ENCODE data around the gene UVSSA. TPM values are rescaled to one million over a fixed set of nuclear protein-coding genes. Genes with fewer than 3 reads are reported as not detected.

Gene UVSSA
- polyA plus RNA-seq, 1 donor from 2014 or later, result 13.3 TPM

GRCh38 chr4:1380368-1381151, 33.6 kb downstream of the UVSSA start:
- TF ChIP-seq CTCF (IDR thresholded peaks at IDR 0.05; ENCODE audit: poor library complexity, severe bottlenecking) (no peak), RAD21 (conservative IDR thresholded peaks at IDR 0.05) (no peak), EZH2 (IDR thresholded peaks at IDR 0.05; ENCODE audit: borderline replicate concordance, insufficient read depth, low read length, poor library complexity, severe bottlenecking) (no peak), TAF1 (IDR thresholded peaks at IDR 0.05; ENCODE audit: low read depth) (no peak)
- Histone ChIP-seq H3K27ac (ENCODE audit: low read length) (no peak overlapping the region), H3K9me2 (ENCODE audit: insufficient read depth, low read length) (no peaks in the 10 kb centered on the region), H3K9ac (ENCODE audit: low read length) (no peak overlapping the region), H3K4me2 (ENCODE audit: low read length) (no peak overlapping the region), H3K27me3 (ENCODE audit: insufficient read depth, low read depth, low read length) (no peaks in the 10 kb centered on the region), H4K20me1 (ENCODE audit: insufficient read depth) (no peaks in the 10 kb centered on the region), H2AFZ (ENCODE audit: low read depth, low read length) (no peak overlapping the region), H3K9me3 (ENCODE audit: low read length) (no peaks in the 10 kb centered on the region), H3K36me3 (ENCODE audit: insufficient read depth, low read length) (no peaks in the 10 kb centered on the region), H3F3A (ENCODE audit: insufficient read depth, low read length, poor library complexity, severe bottlenecking) (no peaks in the 10 kb centered on the region), H3K79me2 (replicated peaks; ENCODE audit: insufficient read depth, low read length) (no peaks in the 10 kb centered on the region), H3K4me3 (ENCODE audit: low read length) (no peak overlapping the region)

GRCh38 chr4:1381181-1381621, 34.2 kb downstream of the UVSSA start:
- H3K9ac ChIP-seq (ENCODE audit: low read length), result no peak overlapping the region
- no peaks in the 10 kb centered on the region for H3K79me2 ChIP-seq (replicated peaks; ENCODE audit: insufficient read depth, low read length)
- no peaks in the 10 kb centered on the region for H3K36me3 ChIP-seq (ENCODE audit: insufficient read depth, low read length)
- no peaks in the 10 kb centered on the region for H3F3A ChIP-seq (ENCODE audit: insufficient read depth, low read length, poor library complexity, severe bottlenecking)
- no peak overlapping the region for H3K27ac ChIP-seq (ENCODE audit: low read length)
- H3K27me3 ChIP-seq (ENCODE audit: insufficient read depth, low read depth, low read length), result no peaks in the 10 kb centered on the region
- H3K4me2 ChIP-seq (ENCODE audit: low read length), result no peak overlapping the region
- H3K4me3 ChIP-seq (ENCODE audit: low read length), result no peak overlapping the region
- H2AFZ ChIP-seq (ENCODE audit: low read depth, low read length), result no peak overlapping the region
- TF ChIP-seq SMC3 (conservative IDR thresholded peaks at IDR 0.05; ENCODE audit: poor library complexity) (no peak), EP300 (conservative IDR thresholded peaks at IDR 0.05; ENCODE audit: poor library complexity, severe bottlenecking) (no peak), RAD21 (conservative IDR thresholded peaks at IDR 0.05) (no peak), CTCF (IDR thresholded peaks at IDR 0.05; ENCODE audit: poor library complexity, severe bottlenecking) (no peak), POLR2AphosphoS5 (IDR thresholded peaks at IDR 0.05) (no peak), MXI1 (conservative IDR thresholded peaks at IDR 0.05; ENCODE audit: poor library complexity, severe bottlenecking) (no peak), TAF1 (IDR thresholded peaks at IDR 0.05; ENCODE audit: low read depth) (no peak), REST (IDR thresholded peaks at IDR 0.05; ENCODE audit: borderline replicate concordance) (no peak), EZH2 (IDR thresholded peaks at IDR 0.05; ENCODE audit: borderline replicate concordance, insufficient read depth, low read length, poor library complexity, severe bottlenecking) (no peak)
- no peaks in the 10 kb centered on the region for H4K20me1 ChIP-seq (ENCODE audit: insufficient read depth)
- no peaks in the 10 kb centered on the region for H3K9me3 ChIP-seq (ENCODE audit: low read length)
- H3K9me2 ChIP-seq (ENCODE audit: insufficient read depth, low read length), result no peaks in the 10 kb centered on the region

Data from neural cell (in vitro differentiated cells).